SK-N-MC (cell line): Measurements from ENCODE around the gene ECM2.

ENCODE experiments used
- EZH2 ChIP-seq: fragments of 200-600 bp; sonication (generic); IDR thresholded peaks from one replicate; pipeline ENCODE4 v1.6.1; 2017; ENCODE audit warnings: antibody characterized with exemption
- POLR2AphosphoS5 ChIP-seq: IDR thresholded peaks from 2 replicates; pipeline ENCODE4 v1.6.1; 2012; ENCODE audit warnings: mild to moderate bottlenecking, low read depth, low read length, borderline replicate concordance

GRCh38 chr9:92508018-92508820 is 27.6 kb downstream of the ECM2 start:
- TF ChIP-seq POLR2AphosphoS5: no peak
- no peak for TF ChIP-seq EZH2
